GM18909 (cell line): ENCODE data around the gene LMX1A.

Experiments used
- ATAC-seq: cut with Tn5 transposase; IDR thresholded peaks from one replicate; pipeline ENCODE4 v1.9.1; 2021; ENCODE audit warnings: mild to moderate bottlenecking; ENCODE audit not compliant: unreplicated experiment, poor library complexity

Gene LMX1A

GRCh38 chr1:165369255-165369848, 12.8 kb upstream of the LMX1A start:
- ATAC-seq: peak; percentile 68

DNA sequence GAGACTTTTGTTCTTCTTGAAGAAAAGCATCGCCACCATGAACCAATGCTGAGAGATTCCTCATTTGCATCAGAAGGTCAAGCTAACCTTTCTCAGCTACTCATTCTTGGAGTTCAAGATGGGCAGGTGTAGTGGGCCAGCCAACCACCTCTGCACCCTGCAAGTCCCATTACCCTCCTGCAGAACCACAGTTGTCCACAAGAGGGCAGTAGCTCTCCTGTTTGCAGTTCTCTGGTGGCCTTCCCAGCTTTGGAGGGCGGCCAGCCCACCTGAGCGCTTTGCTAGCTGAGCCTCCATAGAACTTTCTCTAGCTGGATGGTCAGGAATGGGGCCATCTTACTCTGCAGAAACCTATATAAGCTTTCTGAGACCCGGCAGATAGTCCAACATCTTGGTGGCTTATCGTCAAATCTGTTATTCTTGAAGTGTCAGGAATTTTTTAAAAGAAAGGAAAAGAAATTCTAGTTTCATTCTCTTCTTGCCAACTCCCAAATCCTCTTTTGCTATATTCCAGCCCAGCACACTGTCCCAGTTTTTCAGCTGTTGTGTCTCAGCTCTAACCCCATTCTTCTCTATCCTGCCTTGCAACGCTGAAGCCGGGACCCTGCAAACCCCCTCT, 11.0 kb upstream of the LMX1A start:
- ATAC-seq: peak; percentile 75

DNA sequence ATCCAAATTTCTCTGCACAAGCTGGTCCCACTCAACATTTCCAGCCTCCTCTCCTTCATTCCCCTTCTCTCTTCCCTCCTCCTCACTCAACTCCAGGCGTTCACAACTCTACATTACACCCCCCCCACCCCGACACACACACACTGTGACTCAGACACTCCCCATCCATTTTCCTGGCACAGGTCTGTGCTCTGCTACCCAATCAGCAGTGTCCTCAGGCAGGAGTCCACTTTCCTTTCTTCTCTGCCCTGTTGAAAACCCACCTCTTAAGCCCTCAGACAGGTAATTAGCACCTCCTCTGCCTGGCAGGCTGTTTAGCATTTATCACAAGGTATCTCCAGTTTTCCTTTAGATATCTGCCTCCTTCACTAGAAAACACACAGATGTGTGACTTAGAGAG, 8.8 kb upstream of the LMX1A start:
- ATAC-seq: no peak

DNA sequence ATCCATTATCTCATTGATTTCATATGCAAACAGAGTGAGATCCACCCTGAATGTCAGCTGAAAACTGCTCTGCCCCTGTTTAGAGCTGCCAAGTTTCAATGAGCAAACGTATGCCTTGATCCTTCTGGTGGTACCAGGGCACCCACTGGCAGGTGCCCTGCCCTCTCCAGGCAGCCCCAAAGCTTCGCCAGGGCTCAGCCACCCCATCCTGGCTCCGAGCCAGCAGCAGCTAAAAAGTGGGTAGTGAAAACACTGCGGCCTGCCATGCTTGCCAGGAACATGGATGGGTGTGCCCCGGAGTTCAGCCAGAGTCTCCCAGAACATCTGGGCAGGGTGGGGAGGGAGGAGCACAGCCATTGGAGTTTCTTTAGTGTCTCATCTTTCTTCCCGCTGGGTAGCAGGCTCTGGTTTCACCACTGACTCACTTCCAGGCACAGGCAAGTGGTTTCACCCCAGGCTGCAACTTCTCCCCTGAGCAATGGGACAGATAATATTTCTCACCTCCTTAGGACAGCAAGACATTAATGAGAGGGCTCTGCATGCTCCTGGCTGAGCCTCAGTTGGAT, 8.1 kb upstream of the LMX1A start:
- ATAC-seq: no peak

DNA sequence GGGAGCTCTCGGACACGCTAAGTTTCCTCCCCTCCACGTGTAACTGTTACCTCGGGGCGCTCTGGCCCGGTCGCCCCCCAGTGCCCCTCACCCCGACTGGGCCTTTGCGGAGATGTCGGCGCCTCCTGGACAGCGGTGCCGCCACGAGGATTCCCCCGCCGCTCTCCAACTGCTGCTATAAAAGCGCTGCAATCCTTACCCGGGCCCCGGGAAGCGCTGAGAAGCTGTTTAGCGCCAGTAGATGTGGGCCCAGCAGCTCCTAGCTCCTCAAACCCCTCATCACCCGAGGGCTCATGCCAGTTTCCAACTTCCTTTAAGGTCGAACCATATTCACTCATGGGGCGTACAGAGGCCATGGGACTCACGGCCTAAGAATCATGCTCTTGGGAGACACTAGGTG, 361 bp upstream of the LMX1A start:
- ATAC-seq: no peak

DNA sequence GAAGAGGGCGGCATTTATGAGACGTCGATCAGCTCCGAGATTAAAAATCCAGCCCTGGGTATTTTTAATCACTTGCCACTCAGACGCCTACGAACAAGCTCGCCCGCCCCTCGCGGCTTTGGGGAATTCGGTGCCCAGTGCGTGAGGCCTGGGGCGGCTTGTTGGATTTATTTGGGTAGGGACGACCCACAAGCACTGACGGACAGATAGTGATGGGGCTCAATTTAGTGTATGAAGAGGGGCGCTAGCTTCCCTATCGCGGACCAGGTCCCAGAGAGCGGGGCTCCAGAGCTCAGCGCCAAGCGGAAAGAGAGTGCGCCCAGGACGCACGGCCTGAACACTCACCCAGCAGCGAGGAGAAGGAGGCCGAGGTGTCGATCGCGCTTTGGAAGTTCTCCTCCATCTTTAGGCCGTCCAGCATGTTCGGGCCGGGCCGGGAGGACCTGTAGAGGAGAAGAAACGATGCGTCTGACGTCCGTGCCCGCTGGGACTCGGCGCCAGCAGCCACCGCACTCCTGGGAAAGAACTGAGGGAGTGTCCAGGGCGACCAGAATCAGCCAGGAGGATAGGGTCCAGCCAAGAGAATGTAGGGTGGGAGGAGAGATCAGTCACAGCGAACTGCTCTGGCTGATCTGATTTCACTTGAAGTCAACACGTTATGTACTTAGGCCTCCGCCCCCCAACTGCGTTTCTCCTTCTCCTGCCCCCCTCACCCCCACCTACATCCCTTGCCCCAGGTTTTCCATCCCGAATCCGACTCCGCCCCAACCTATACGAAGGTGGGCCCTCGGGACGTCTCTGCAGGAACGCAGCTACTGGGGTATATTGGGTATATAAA, 1.2 kb downstream of the LMX1A start:
- ATAC-seq: no peak

GRCh38 chr1:165354739-165355138, 1.8 kb downstream of the LMX1A start:
- no peak for ATAC-seq

DNA sequence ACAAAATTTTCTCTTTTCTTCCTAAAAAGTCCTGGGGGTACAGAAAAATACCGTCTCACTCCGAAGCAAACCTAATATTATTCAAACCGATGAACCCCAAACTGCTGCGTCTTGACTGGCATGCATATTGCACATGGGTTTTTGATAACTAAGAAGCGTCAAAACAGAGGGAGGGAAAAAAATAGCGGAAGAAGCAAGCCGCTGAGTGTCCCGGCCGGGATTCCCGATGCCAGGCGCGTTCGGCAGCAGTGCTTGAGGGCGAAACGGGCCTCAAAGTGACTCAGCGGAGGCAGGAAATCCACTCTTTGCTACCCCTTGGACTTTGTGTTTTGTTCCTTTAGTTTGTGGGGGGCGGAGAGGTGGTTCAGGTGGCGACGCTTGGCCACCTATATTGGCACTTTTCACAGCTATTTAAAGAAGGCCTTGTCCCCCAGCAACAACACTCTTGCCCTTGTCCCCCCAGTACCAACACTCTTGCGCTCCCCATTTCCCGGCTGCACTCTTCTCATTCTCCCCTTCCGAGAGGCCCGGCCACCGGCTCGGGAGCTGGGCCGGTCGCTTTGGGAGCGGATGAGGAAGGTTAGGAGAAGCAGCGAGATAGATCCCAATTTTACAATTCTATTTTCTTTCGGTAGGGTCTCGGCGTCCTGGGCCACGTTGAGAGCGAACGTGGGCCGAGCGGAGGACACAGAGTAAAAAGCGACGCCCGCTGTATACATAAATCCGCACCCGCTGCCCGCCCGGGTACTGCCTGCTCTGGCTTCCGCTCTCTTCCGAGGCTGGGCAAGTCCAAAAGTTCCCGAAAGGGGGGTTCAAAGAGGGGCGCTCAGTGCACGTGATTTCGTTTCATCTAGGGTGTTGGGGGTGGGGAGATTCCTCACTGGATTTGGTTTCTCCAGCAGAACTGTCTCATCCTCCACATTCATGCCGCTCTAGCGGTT, 2.5 kb downstream of the LMX1A start:
- no peak for ATAC-seq

- ATAC-seq: no peak
Measured at GRCh38 chr1:165352442-165353293, 3.8 kb downstream of the LMX1A start.

GRCh38 chr1:165351863-165352441, 4.6 kb downstream of the LMX1A start:
- no peak for ATAC-seq

- no peak for ATAC-seq
Measured at GRCh38 chr1:165350840-165351239, 5.7 kb downstream of the LMX1A start.

DNA sequence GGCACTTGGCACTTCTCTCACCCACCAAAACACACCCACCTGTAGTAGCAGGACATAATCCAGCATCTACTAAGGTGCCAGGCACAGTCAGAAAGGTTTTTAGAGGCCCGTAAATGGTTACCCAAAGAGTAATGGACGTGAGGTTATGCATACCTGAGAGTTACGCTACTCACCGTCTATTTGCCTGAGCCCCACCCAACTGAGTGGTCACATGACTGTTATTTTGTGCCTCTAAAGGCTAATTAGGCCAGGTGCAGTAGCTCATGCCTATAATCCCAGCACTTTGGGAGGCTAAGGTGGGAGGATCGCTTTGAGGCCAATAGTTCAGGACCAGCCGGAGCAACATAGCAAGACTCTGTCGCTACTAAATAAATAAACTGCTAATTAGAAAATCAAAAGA, 11.0 kb downstream of the LMX1A start:
- ATAC-seq: no peak

DNA sequence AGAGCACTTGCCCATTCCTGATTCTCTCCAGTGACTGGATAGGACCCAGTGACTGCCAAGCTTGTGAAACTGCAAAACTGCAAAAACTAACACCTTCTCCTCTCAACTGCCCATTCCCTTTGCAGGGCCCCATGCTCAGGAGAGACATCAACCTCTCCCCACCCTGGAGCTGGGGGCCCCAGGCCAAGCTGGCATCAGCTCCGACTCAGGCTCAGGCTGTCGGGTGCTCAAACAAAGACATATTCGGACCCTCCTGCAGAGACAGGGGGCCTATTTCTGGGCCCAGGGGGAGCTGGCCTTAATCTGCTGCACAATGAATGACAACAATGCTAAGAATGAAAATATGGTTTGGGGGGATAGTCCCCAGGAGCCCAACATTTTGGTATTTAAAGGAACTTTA, 11.8 kb downstream of the LMX1A start:
- ATAC-seq: no peak

DNA sequence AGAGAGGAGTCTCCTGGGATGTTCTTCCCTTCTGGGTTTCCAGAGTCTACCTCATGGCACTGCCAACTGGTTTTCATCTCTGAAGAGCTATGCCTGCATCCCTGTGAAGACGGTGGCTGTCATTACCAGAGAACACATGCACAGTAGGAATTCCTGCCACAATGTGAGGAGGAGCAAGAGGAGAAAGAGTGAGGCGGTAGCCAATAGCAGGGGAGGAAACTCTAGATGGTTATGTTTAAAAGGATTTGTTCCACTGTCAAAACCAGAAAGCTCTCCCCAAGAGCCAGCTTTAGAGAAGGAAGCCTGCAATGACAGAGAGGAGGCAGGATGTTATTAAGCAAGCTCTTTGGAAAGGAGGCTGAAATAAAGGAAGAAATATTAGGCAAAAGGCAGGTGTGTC, 12.3 kb downstream of the LMX1A start:
- no peak for ATAC-seq

GRCh38 chr1:165342587-165342986, 13.9 kb downstream of the LMX1A start:
- no peak for ATAC-seq

- ATAC-seq: no peak
Measured at GRCh38 chr1:165342168-165342567, 14.3 kb downstream of the LMX1A start.

DNA sequence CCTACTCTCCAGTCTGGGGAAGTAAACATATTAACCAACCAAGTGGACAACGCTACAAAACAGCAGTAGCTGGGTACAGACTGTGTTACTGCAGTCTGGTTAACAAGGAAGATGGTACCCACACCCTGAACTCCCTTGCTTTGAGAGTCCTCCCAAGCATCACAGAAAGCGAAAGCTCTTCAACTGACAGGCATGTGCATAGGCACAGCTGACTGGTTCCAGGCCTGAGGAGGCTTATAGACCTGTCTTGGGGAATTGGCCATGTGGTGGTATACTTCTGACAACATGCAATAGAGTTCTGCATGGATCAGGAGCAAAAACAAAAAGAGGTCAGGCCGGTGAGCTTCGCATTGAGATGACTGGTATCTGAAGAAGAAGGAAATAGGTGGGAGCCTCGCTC, 17.4 kb downstream of the LMX1A start:
- no peak for ATAC-seq

DNA sequence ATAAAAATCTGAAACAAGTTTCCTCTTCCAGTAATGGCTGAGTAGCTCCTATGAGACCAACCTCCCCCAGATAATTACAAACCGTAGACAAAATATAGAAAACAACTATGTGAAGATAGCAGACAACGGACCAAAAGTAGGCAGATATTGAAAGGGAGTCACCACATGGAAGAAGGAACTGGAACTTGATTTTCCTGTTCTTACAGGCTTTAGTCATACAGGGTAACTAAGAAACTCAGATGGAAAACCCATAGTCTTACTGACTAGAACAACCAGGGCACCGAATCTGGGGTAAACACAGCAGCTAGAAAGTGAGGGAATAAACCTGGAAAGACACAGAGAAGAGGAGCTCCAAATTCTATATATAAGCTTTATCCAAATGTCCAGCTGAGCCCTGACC, 26.0 kb downstream of the LMX1A start:
- no peak for ATAC-seq

- ATAC-seq: no peak
Measured at GRCh38 chr1:165329104-165329503, 27.4 kb downstream of the LMX1A start.
